GM19351 (cell line): ENCODE measurements around the gene SLC37A1.

Source experiments
- ATAC-seq: cut with Tn5 transposase; IDR thresholded peaks from one replicate; pipeline ENCODE4 v1.9.1; 2021; ENCODE audit warnings: mild to moderate bottlenecking, moderate library complexity; ENCODE audit not compliant: unreplicated experiment

SLC37A1 gene

GRCh38 chr21:42478504-42478903, 35.1 kb upstream of the SLC37A1 start:
- ATAC-seq = no peak

- ATAC-seq = no peak
These were observed 34.1 kb upstream of the SLC37A1 start for GRCh38 chr21:42479582-42479981.

GRCh38 chr21:42480736-42481135, 32.9 kb upstream of the SLC37A1 start:
- ATAC-seq = no peak

- no peak for ATAC-seq
These were observed 32.5 kb upstream of the SLC37A1 start for GRCh38 chr21:42481169-42481568.

GRCh38 chr21:42484966-42485365, 28.7 kb upstream of the SLC37A1 start:
- ATAC-seq = no peak

- no peak for ATAC-seq
These were observed 27.6 kb upstream of the SLC37A1 start for GRCh38 chr21:42486072-42486471.

GRCh38 chr21:42486531-42486930, 27.1 kb upstream of the SLC37A1 start:
- ATAC-seq = no peak

GRCh38 chr21:42489006-42489563, 24.6 kb upstream of the SLC37A1 start:
- ATAC-seq = no peak

GRCh38 chr21:42489991-42490390, 23.7 kb upstream of the SLC37A1 start:
- ATAC-seq = no peak

- no peak for ATAC-seq
These were observed 22.9 kb upstream of the SLC37A1 start for GRCh38 chr21:42490720-42491119.

- ATAC-seq = no peak
These were observed 22.3 kb upstream of the SLC37A1 start for GRCh38 chr21:42491328-42491727.

- no peak for ATAC-seq
These were observed 21.5 kb upstream of the SLC37A1 start for GRCh38 chr21:42492201-42492600.

GRCh38 chr21:42493109-42494060, 20.3 kb upstream of the SLC37A1 start:
- no peak for ATAC-seq

- ATAC-seq = no peak
These were observed 18.6 kb upstream of the SLC37A1 start for GRCh38 chr21:42495027-42495426.

GRCh38 chr21:42495765-42496119, 17.9 kb upstream of the SLC37A1 start:
- peak; percentile 19 for ATAC-seq

- peak; percentile 97 for ATAC-seq
These were observed 17.4 kb upstream of the SLC37A1 start, which contains the start of gene RSPH1 for GRCh38 chr21:42496120-42496838. Gene RSPH1, minus strand, starts transcription at chr21:42496224. Its CDS starts 38 bp downstream, at chr21:42496186.

- no peak for ATAC-seq
These were observed 16.8 kb upstream of the SLC37A1 start for GRCh38 chr21:42496839-42497202.

GRCh38 chr21:42498012-42498411, 15.6 kb upstream of the SLC37A1 start:
- ATAC-seq = no peak

- no peak for ATAC-seq
These were observed 14.1 kb upstream of the SLC37A1 start for GRCh38 chr21:42499444-42500112.

GRCh38 chr21:42500225-42500624, 13.4 kb upstream of the SLC37A1 start:
- no peak for ATAC-seq

- ATAC-seq = no peak
These were observed 12.9 kb upstream of the SLC37A1 start for GRCh38 chr21:42500736-42501135.
